HG02943 (cell line): ENCODE measurements around the gene MCM3.
A peak's percentile ranks its signal among the peaks of the same experiment; 100 is the strongest.

Source experiments
- ATAC-seq: cut with Tn5 transposase; IDR thresholded peaks from one replicate; pipeline ENCODE4 v1.9.1; 2021; ENCODE audit warnings: mild to moderate bottlenecking, low read depth, moderate library complexity; ENCODE audit not compliant: unreplicated experiment

MCM3 gene

GRCh38 chr6:52254731-52255378 is 29.7 kb downstream of the MCM3 start:
- ATAC-seq: no peak

GRCh38 chr6:52253494-52253893 is 31.0 kb downstream of the MCM3 start:
- no peak for ATAC-seq

GRCh38 chr6:52251113-52251512 is 33.4 kb downstream of the MCM3 start:
- ATAC-seq: no peak

- ATAC-seq: no peak
Measured at GRCh38 chr6:52249078-52249477, 35.5 kb downstream of the MCM3 start.

GRCh38 chr6:52245425-52245824 is 39.1 kb downstream of the MCM3 start:
- ATAC-seq: no peak

GRCh38 chr6:52244400-52244799 is 40.1 kb downstream of the MCM3 start, which contains the start of gene IL17F:
Gene IL17F (minus strand): TSS chr6:52244500. CDS start chr6:52244429, 71 bp downstream.
- no peak for ATAC-seq

GRCh38 chr6:52243282-52243893 is 41.2 kb downstream of the MCM3 start:
- ATAC-seq: no peak

- ATAC-seq: no peak
Measured at GRCh38 chr6:52241819-52242218, 42.7 kb downstream of the MCM3 start.

- no peak for ATAC-seq
Measured at GRCh38 chr6:52233975-52234823, 50.3 kb downstream of the MCM3 start.

- ATAC-seq: no peak
Measured at GRCh38 chr6:52233005-52233404, 51.5 kb downstream of the MCM3 start.

GRCh38 chr6:52231406-52232127 is 53.0 kb downstream of the MCM3 start:
- ATAC-seq: no peak

GRCh38 chr6:52230685-52231084 is 53.9 kb downstream of the MCM3 start:
- ATAC-seq: no peak

- ATAC-seq: peak; percentile 99
Measured at GRCh38 chr6:52227495-52227894, 57.0 kb downstream of the MCM3 start.

GRCh38 chr6:52221302-52221701 is 63.2 kb downstream of the MCM3 start:
- ATAC-seq: peak; percentile 73

- no peak for ATAC-seq
Measured at GRCh38 chr6:52217761-52218160, 66.8 kb downstream of the MCM3 start.

GRCh38 chr6:52216932-52217575 is 67.5 kb downstream of the MCM3 start:
- no peak for ATAC-seq

GRCh38 chr6:52215787-52216186 is 68.8 kb downstream of the MCM3 start:
- ATAC-seq: no peak
